ENCODE results near the gene RPIA. TPM values are rescaled to one million over a fixed set of nuclear protein-coding genes. Genes with fewer than 3 reads are reported as not detected.
A peak's percentile ranks its signal among the peaks of the same experiment; 100 is the strongest.

RPIA gene
- total RNA-seq, 1 donor from 2014 or later, result 16.5 TPM

- Histone ChIP-seq H3K27me3 (ENCODE audit: low read depth) (no peaks in the 10 kb centered on the region), H3K36me3 (peaks cover 78% of the 10 kb centered on the region), H3K4me3 (no peak overlapping the region), H3K4me1 (no peaks in the 10 kb centered on the region), H3K9me3 (peaks cover 9% of the 10 kb centered on the region), H3K27ac (no peak overlapping the region)
- no peak for TF ChIP-seq CTCF (IDR thresholded peaks at IDR 0.05)
- ATAC-seq (no peak), DNase-seq (no peak)
- intact Hi-C loops (cut with DNase I), result no loop called here
These were observed 55.5 kb downstream of the RPIA start for GRCh38 chr2:88746929-88747490.

DNA sequence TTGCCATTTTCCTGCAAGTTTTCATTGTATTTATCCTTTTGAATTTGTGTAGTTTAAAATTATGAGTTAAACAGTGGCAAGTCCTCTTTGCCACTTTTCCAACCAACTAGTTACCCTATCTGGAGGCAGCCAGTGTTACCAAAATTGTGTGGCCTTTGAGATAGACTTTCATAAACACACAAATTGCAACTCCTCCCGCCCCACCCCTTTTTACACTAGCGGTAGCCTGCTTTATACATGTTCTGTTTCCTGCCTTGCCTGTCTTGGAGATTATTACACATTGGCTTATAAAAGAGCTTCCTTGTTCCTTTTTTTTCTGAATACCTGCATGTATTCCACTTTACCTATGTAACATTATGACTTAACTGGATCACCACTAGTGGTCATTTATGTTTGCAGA is 56.5 kb downstream of the RPIA start:
- no peak for ATAC-seq
- no peaks in the 10 kb centered on the region for H3K4me1 ChIP-seq
- DNase-seq, result no peak
- H3K9me3 ChIP-seq, result peaks cover 9% of the 10 kb centered on the region
- peaks cover 82% of the 10 kb centered on the region for H3K36me3 ChIP-seq
- no peaks in the 10 kb centered on the region for H3K27me3 ChIP-seq (ENCODE audit: low read depth)
- intact Hi-C loops (cut with DNase I), result no loop called here
- H3K4me3 ChIP-seq, result no peak overlapping the region
- no peak overlapping the region for H3K27ac ChIP-seq
- TF ChIP-seq CTCF (IDR thresholded peaks at IDR 0.05), result no peak

- Histone ChIP-seq H3K36me3 (peaks cover 65% of the 10 kb centered on the region), H3K27ac (no peak overlapping the region), H3K9me3 (no peaks in the 10 kb centered on the region), H3K4me1 (no peaks in the 10 kb centered on the region), H3K27me3 (ENCODE audit: low read depth) (no peaks in the 10 kb centered on the region), H3K4me3 (no peak overlapping the region)
- no peak for DNase-seq
- intact Hi-C loops (cut with DNase I), result no loop called here
- TF ChIP-seq CTCF (IDR thresholded peaks at IDR 0.05), result no peak
- ATAC-seq, result no peak
These were observed 60.3 kb downstream of the RPIA start for GRCh38 chr2:88751768-88752167.

DNA sequence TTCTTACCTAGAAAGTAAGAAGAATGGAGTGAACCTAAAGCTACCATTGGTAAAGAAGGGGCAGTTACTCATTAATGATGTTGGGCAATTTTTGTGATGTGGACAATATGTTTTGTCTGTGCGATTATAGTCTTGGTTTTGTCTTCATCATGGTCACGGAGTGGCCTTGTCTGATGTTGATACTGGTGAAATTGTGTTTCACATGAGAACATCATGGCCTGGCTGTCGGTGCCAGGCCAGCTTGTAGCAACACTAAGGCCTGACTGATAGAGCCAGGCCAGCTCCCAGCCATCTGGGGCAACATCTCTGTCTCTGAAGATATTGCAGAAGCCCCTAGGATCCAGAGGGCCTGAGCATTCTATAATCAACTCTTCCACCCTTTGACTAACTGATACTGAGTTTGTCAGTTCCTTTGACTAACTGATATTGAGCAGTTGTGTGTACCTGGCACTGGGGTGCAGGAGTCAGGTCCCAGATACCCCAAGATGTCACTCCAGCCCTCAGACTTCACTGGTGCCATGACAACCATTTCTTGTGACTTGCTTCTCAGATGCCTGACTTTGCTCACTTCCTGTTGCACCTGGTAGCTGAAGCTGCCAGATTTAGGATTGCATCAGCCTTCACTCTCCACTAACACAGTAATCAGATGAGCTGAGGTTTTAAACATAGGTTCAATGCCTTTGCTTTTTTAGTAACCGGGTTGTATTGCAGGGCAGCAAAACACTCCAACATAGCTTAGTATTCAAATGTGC is 62.5 kb downstream of the RPIA start:
- Histone ChIP-seq H3K4me1 (no peaks in the 10 kb centered on the region), H3K9me3 (peaks cover 9% of the 10 kb centered on the region), H3K4me3 (no peak overlapping the region), H3K27ac (no peak overlapping the region), H3K27me3 (ENCODE audit: low read depth) (no peaks in the 10 kb centered on the region), H3K36me3 (peaks cover 43% of the 10 kb centered on the region)
- DNase-seq (no peak), ATAC-seq (peak in 1 of 2 donors; percentile 33)
- TF ChIP-seq CTCF (IDR thresholded peaks at IDR 0.05), result no peak
- intact Hi-C loops (cut with DNase I), result no loop called here

DNA sequence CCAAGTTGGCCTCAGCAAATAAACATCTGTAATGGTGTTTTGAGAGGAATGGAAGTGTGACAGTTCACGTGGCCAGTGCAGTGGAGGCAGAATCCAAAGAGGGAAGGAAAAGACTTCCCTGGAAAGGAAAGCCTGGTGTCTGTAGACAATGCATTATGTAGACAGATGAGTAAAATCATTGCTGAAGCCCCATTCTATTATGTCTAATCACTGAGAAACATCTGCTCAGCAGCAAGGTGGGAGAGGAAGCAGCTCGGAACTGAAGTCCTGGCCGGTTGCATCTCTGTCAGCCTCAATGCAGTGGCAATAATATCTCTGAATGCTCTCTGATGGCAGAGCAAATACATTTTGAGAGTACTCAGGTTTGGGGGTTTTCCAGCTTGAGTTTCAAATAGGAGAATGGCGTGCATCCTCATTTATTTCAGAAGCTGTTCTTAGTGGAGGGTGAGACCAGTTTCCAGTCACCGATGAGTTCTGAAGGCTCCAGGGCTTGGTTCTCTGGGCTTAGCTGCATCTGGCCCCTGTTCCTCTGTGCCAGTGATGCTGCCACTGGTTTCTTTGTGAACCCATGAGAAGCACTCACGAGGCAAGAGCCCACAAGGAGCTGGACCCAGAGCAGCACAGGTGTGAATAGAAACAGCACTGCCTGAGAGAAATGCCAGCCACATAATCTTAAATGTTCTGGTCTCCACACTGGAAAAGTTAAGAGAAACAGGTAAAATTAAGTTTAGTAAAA is 63.3 kb downstream of the RPIA start:
- H3K27me3 ChIP-seq (ENCODE audit: low read depth), result no peaks in the 10 kb centered on the region
- H3K4me1 ChIP-seq, result no peaks in the 10 kb centered on the region
- no peak for DNase-seq
- no peak overlapping the region for H3K4me3 ChIP-seq
- TF ChIP-seq CTCF (IDR thresholded peaks at IDR 0.05), result no peak
- peaks cover 37% of the 10 kb centered on the region for H3K36me3 ChIP-seq
- ATAC-seq, result no peak
- H3K9me3 ChIP-seq, result peaks cover 13% of the 10 kb centered on the region
- intact Hi-C loops (cut with DNase I), result no loop called here
- H3K27ac ChIP-seq, result no peak overlapping the region

All from lower lobe of right lung (tissue), 2 donors.